BE2C (cell line): Measurements from ENCODE around the gene ZDHHC8.

Source experiments
- DNase-seq: peaks from one replicate; pipeline ENCODE4 v3.0.0-alpha.2; 2020
- H3K27me3 ChIP-seq: fragments of 250-450 bp; sonication (Bioruptor Pico); 2 replicates; pipeline ENCODE4 v1.5.1; 2020; ENCODE audit warnings: mild to moderate bottlenecking
- H3K36me3 ChIP-seq: fragments of 250-450 bp; sonication (Bioruptor Pico); 2 replicates; pipeline ENCODE4 v1.5.1; 2020; ENCODE audit warnings: mild to moderate bottlenecking
- H3K4me1 ChIP-seq: fragments of 250-450 bp; sonication (Bioruptor Pico); 2 replicates; pipeline ENCODE4 v1.5.1; 2020
- H3K4me3 ChIP-seq: 2 replicates; pipeline ENCODE4 v1.5.1; 2011; ENCODE audit warnings: low read depth, low read length
- H3K9me3 ChIP-seq: fragments of 250-450 bp; sonication (Bioruptor Pico); 2 replicates; pipeline ENCODE4 v1.5.1; 2020
- TF ChIP-seq, protein P1 (sequence below): IDR thresholded peaks from 2 replicates; pipeline ENCODE4 v1.5.1; 2012; ENCODE audit warnings: mild to moderate bottlenecking, low read depth, low read length

Gene ZDHHC8

DNA sequence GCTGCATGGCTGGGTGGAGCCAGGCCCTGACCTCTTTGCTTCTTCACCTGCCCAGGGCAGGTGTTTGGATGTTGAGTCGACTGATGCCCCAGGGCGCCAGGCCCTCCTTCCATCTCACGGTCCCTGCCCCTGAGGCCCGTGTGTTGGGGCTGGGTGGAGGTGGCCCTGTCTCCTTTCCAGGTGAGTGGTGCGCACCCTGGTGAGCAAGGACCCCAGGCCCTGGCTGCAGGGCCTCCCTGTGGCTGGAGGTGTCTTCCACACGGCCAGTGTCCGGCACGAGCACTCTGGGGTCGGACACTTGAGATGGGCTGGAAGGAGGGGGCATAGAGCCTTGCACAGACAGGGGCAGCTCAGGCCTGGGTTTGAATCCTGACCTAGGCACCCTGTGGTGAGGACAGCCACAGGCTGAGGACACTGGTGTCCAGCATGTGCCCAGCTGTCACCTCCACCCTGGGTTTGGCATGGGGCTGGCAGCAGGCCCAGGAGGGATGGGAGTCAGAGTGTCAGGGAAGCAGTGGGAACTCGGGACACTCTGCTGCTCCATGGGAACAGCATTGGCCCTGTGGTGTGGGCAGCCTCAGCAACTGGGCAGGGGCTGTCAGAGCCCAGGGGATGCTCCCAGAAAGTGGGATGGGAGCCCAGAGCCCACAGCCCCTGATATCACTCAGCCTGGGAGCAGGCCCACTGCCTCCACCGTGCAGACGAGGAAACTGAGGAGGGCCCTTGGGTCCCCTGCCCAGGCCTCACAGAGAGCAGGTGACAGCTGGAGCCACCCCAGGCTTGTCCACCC is 56.4 kb downstream of the ZDHHC8 start:
- H3K4me1 ChIP-seq: no peaks in the 10 kb centered on the region

DNA sequence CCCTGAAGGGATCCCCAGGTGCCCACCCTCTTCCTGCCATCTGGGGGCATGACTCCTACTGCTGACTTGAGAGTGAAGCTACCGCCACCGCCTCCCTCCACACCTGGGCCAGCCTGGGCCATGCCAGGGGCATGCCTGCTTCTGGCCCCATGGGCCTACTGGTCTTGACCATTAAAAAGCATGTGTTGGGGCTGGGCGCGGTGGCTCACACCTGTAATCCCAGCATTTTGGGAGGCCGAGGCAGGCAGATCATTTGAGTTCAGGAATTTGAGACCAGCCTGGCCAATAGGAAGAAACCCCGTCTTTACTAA is 56.9 kb downstream of the ZDHHC8 start:
- no peak overlapping the region for H3K4me3 ChIP-seq
- no peaks in the 10 kb centered on the region for H3K36me3 ChIP-seq
- TF ChIP-seq, protein P1, sequence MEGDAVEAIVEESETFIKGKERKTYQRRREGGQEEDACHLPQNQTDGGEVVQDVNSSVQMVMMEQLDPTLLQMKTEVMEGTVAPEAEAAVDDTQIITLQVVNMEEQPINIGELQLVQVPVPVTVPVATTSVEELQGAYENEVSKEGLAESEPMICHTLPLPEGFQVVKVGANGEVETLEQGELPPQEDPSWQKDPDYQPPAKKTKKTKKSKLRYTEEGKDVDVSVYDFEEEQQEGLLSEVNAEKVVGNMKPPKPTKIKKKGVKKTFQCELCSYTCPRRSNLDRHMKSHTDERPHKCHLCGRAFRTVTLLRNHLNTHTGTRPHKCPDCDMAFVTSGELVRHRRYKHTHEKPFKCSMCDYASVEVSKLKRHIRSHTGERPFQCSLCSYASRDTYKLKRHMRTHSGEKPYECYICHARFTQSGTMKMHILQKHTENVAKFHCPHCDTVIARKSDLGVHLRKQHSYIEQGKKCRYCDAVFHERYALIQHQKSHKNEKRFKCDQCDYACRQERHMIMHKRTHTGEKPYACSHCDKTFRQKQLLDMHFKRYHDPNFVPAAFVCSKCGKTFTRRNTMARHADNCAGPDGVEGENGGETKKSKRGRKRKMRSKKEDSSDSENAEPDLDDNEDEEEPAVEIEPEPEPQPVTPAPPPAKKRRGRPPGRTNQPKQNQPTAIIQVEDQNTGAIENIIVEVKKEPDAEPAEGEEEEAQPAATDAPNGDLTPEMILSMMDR: no peak
- DNase-seq: no peak
- no peaks in the 10 kb centered on the region for H3K9me3 ChIP-seq
- no peaks in the 10 kb centered on the region for H3K27me3 ChIP-seq
- no peaks in the 10 kb centered on the region for H3K4me1 ChIP-seq

More for the DNA sequence above, 56.4 kb downstream of the ZDHHC8 start:
- Histone ChIP-seq H3K4me3 (no peak overlapping the region), H3K36me3 (no peaks in the 10 kb centered on the region), H3K9me3 (no peaks in the 10 kb centered on the region), H3K27me3 (no peaks in the 10 kb centered on the region)
- no peak for DNase-seq
- TF ChIP-seq, protein P1: no peak

DNA sequence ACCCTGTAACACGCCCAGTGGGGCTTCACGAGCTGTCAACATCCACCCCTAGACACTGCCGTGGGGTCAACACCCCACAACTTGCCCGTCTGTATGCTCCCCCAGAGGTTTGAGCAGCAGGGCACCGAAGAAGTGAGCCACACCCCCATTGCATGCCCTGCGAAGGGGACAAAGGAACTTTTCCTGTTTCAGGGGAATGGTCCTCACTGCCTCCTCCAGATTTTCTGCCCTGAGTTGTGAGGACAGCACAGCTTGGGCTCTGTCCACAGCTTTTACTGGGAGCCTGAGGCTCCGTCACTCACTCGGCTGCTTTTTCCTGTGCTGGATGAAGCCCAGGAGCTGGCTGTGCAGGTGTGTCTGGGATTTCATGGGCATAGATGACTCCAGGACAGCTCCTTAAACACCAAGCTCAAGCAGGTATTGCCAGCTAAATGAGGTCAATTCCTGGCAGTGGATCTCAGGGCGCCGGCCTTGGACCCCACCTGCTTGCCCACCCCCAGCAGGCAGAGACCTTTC is 59.5 kb downstream of the ZDHHC8 start:
- Histone ChIP-seq H3K4me1 (no peaks in the 10 kb centered on the region), H3K4me3 (no peak overlapping the region), H3K27me3 (no peaks in the 10 kb centered on the region), H3K9me3 (no peaks in the 10 kb centered on the region), H3K36me3 (no peaks in the 10 kb centered on the region)
- no peak for DNase-seq
- TF ChIP-seq, protein P1: no peak

DNA sequence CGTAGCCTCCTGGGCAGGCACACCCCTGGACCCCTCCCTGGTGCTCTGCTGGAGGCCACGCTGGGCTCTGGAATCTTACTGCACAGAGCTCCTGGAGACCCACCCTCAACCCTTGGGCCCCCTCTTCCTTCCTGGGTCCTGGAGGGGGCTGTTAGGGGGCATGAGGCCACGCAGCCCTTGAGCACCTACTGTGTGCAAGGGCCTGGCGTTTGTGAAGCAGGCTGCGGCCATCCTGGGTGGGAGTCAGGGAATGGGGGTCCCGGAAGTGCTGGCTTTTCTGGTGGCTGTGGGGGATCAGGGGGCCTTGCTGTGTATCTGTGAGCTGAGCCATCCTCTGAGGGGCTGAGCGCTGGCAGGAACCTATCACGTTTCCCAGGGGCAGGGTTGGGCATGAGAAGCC is 60.2 kb downstream of the ZDHHC8 start:
- Histone ChIP-seq H3K36me3 (no peaks in the 10 kb centered on the region), H3K27me3 (no peaks in the 10 kb centered on the region), H3K4me3 (no peak overlapping the region), H3K4me1 (no peaks in the 10 kb centered on the region), H3K9me3 (no peaks in the 10 kb centered on the region)
- no peak for DNase-seq
- TF ChIP-seq, protein P1: no peak

DNA sequence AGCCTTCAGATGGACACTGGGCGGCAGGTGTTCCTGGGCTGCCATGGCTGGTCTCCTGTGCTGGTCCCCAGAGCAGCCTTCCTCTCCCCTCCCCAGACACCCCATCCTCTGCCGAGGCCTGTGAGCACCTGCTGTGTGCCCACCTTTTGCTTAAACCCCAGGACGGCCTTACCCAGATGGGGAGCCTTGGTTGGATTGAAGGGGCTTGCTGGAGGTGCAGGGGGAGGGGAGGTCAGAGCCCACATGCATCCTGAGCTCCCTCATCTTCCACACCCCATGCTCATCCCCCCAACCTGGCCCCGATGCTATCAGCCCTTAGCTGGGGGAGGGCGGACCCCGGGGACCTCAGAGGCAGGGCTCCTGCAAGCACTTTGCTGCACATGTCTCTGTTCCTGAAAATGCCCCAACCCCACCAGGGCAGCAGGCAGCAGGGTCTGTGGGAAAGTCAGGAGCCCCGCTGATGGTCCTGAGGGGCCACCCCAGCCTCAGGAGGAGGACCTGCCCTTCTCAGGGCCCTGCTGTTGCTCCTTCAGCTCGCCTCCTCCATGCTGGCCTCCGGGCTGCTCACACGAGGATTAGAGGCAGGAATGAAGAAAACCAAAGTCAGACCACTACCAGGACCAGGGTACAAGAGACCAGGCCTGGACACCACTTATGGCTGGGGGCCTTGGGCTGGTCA is 60.8 kb downstream of the ZDHHC8 start:
- no peaks in the 10 kb centered on the region for H3K9me3 ChIP-seq
- no peaks in the 10 kb centered on the region for H3K36me3 ChIP-seq
- no peaks in the 10 kb centered on the region for H3K27me3 ChIP-seq
- DNase-seq: no peak
- TF ChIP-seq, protein P1: no peak
- H3K4me3 ChIP-seq: no peak overlapping the region
- no peaks in the 10 kb centered on the region for H3K4me1 ChIP-seq
